ENCODE measurements around the gene PCDH9. TPM values are rescaled to one million over a fixed set of nuclear protein-coding genes. Genes with fewer than 3 reads are reported as not detected.

The PCDH9 gene
- total and polyA plus RNA-seq, 10 of the 15 experiments (the other 5 are each of a cell fraction or from before 2014, with no cell fraction given): 0.02 to 2.3 (median 0.05) TPM; not detected in 1

DNA sequence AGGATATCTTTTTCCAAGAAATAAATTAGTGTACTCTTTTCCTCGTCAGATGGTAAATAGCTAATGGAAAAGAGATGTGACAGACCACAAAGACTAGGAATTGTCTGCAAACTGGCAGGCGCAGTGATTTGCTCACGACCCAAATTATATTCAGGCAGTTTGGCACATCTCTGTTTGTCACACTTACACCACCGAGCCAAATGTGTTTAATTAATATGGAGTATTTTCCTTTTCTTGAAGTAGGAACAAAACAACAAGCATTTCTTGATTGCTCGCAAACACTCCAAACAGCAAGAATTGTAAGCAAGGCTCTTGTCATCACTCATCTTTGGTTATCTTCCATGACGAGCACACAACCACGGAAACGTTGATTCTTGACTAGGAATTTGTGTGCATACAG is 884.2 kb downstream of the PCDH9 start (continued):
- no peak for TF ChIP-seq CBX3 (IDR thresholded peaks at IDR 0.05; ENCODE audit: borderline replicate concordance, low read depth)
- no peak for TF ChIP-seq PAX5 (IDR thresholded peaks at IDR 0.05; ENCODE audit: borderline replicate concordance, low read depth, low read length)
- TF ChIP-seq NBN (IDR thresholded peaks at IDR 0.05): no peak
- TF ChIP-seq SREBF1 (IDR thresholded peaks at IDR 0.05; ENCODE audit: low read length): no peak

- TF ChIP-seq NR2C1 (IDR thresholded peaks at IDR 0.05): no peak
- no peak for TF ChIP-seq SIN3A (IDR thresholded peaks at IDR 0.05; ENCODE audit: low read depth, low read length)
- TF ChIP-seq ZNF274 (IDR thresholded peaks at IDR 0.05; ENCODE audit: insufficient read depth, insufficient read length): no peak
- TF ChIP-seq STAT1 (conservative IDR thresholded peaks at IDR 0.05): no peak
- TF ChIP-seq PRDM15 (CRISPR knock-in tag; IDR thresholded peaks at IDR 0.05): no peak
- TF ChIP-seq, protein P1, sequence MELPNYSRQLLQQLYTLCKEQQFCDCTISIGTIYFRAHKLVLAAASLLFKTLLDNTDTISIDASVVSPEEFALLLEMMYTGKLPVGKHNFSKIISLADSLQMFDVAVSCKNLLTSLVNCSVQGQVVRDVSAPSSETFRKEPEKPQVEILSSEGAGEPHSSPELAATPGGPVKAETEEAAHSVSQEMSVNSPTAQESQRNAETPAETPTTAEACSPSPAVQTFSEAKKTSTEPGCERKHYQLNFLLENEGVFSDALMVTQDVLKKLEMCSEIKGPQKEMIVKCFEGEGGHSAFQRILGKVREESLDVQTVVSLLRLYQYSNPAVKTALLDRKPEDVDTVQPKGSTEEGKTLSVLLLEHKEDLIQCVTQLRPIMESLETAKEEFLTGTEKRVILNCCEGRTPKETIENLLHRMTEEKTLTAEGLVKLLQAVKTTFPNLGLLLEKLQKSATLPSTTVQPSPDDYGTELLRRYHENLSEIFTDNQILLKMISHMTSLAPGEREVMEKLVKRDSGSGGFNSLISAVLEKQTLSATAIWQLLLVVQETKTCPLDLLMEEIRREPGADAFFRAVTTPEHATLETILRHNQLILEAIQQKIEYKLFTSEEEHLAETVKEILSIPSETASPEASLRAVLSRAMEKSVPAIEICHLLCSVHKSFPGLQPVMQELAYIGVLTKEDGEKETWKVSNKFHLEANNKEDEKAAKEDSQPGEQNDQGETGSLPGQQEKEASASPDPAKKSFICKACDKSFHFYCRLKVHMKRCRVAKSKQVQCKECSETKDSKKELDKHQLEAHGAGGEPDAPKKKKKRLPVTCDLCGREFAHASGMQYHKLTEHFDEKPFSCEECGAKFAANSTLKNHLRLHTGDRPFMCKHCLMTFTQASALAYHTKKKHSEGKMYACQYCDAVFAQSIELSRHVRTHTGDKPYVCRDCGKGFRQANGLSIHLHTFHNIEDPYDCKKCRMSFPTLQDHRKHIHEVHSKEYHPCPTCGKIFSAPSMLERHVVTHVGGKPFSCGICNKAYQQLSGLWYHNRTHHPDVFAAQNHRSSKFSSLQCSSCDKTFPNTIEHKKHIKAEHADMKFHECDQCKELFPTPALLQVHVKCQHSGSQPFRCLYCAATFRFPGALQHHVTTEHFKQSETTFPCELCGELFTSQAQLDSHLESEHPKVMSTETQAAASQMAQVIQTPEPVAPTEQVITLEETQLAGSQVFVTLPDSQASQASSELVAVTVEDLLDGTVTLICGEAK (IDR thresholded peaks at IDR 0.05; ENCODE audit: borderline replicate concordance): no peak
- no peak for TF ChIP-seq NR2F1 (conservative IDR thresholded peaks at IDR 0.05)
- no peaks in the 10 kb centered on the region for H4K20me1 ChIP-seq (ENCODE audit: control insufficient read depth, insufficient read depth)
- POLR2A ChIA-PET: no interaction called here
- no peaks in the 10 kb centered on the region for H3K36me3 ChIP-seq (ENCODE audit: control insufficient read depth in 2 of 2, insufficient read depth in 2 of 2, low read length in 1 of 2)
- no peaks in the 10 kb centered on the region for H3K4me1 ChIP-seq (ENCODE audit: control insufficient read depth, insufficient read depth, low read length)
- DNase-seq (ENCODE audit: low read depth, low spot score) (no peak), ATAC-seq (no peak), FAIRE-seq (no peak)
- H3K27me3 ChIP-seq (replicated peaks in 1 of 2; ENCODE audit: control insufficient read depth in 2 of 2, insufficient read depth in 2 of 2, low read length in 1 of 2): no peaks in the 10 kb centered on the region
- no peak overlapping the region for H3K9ac ChIP-seq (ENCODE audit: control insufficient read depth, insufficient read depth, low read length)
- H3K4me3 ChIP-seq: no peak overlapping the region
- SMC1A ChIA-PET (ENCODE audit: uncharacterized antibody, unreplicated experiment): no interaction called here
- H2AFZ ChIP-seq (ENCODE audit: control insufficient read depth, low read depth, low read length): no peak overlapping the region
- in situ Hi-C loops (cut with MboI): no loop called here
- no TSS peak for BruUV-seq (replicated peaks)
- CTCF ChIA-PET: no interaction called here
- no peaks in the 10 kb centered on the region for H3K9me3 ChIP-seq (replicated peaks; ENCODE audit: control insufficient read depth, insufficient read depth, low read length)
- H3K79me2 ChIP-seq (ENCODE audit: control insufficient read depth, insufficient read depth, low read length): no peaks in the 10 kb centered on the region
- no peak overlapping the region for H3K4me2 ChIP-seq (ENCODE audit: control insufficient read depth, insufficient read depth)
- 48% methylated on average over 6 of the region's 6 CpGs for WGBS (ENCODE audit: insufficient coverage, insufficient replicate concordance, low lambda C conversion rate, missing lambda C conversion rate)
- RAD21 ChIA-PET (ENCODE audit: unreplicated experiment): no interaction called here
- intact Hi-C loops (cut with micrococcal nuclease; ENCODE audit: unreplicated experiment): no loop called here
- no peak overlapping the region for H3K27ac ChIP-seq (ENCODE audit: control insufficient read depth, insufficient read depth)
Observed at GRCh38 chr13:66345518-66345810, 884.7 kb downstream of the PCDH9 start.
